GM18868 (cell line): ENCODE data around the gene BMP8A.
"Not testable (repeated sequence)": the region's sequence is repeated elsewhere in the genome, so short reads cannot be mapped to it uniquely, and the experiment has no call there.

ENCODE experiments used
- ATAC-seq: cut with Tn5 transposase; IDR thresholded peaks from one replicate; pipeline ENCODE4 v1.9.1; 2021; ENCODE audit warnings: mild to moderate bottlenecking, moderate library complexity; ENCODE audit not compliant: unreplicated experiment

The BMP8A gene

DNA sequence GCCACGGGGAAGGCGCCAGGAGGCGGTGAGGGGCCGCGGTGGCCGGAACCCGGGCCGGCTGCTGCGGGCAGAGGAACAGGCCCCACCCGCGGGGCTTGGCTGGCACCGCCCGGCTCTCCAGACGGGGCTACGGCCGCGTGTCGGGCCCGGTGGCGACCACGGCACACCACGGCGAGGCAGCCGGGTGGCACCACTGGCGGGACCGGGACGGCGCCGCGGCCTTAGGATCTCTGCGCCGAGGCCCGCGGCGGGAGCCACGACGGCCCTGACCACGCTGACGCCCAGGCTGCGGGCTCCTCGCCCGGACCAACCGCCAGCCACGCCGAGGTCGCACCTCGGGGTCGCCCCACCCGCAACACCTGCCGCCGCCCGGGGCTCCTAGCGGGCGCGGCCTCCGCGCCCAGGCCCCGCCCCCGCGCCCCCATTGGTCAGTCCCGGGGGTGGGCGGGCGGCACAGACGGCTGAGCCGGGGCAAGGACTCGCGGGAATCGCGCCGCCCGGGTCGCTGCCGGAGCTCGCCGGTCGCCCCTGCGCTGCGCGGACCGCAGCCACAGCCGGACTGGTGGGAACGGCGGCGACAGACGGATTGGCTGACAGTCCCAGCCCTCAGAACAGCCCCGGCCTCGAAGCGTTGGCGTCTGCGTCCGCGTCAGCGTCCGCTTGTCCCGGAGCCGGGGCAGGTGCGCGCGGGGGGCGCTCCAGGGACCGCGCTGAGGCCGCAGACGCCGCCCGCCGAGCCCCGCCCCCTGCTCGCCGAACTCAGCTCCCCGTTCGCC is at the start of gene BMP8A:
BMP8A (plus strand) TSS at position 491 of the 776 bp plus-strand sequence. CDS start 356 bp downstream, outside the sequence.
- ATAC-seq, result peak; percentile 74

GRCh38 chr1:39441797-39442196 is 49.6 kb upstream of the BMP8A start:
- ATAC-seq, result no peak

- no peak for ATAC-seq
Measured at GRCh38 chr1:39445573-39445972, 45.9 kb upstream of the BMP8A start.

GRCh38 chr1:39446986-39447567 is 44.4 kb upstream of the BMP8A start:
- no peak for ATAC-seq

- ATAC-seq, result not testable (repeated sequence)
Measured at GRCh38 chr1:39450041-39450440, 41.4 kb upstream of the BMP8A start.

- no peak for ATAC-seq
Measured at GRCh38 chr1:39450956-39451606, 40.4 kb upstream of the BMP8A start.

DNA sequence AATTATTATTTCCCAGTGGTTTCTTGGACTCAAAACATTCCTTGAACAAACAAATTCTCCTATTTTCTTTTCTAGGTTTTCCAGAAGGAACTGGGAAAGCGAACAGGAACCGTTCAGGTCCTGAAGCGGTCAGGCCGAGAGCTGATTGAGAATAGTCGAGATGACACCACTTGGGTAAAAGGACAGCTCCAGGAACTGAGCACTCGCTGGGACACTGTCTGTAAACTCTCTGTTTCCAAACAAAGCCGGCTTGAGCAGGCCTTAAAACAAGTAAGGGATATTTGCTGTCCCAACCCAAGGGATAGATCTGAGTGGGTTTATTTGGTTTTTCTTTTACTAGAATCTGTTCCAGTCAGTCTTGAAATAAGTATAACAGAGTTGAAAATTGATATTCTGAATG is 39.4 kb upstream of the BMP8A start:
- no peak for ATAC-seq

DNA sequence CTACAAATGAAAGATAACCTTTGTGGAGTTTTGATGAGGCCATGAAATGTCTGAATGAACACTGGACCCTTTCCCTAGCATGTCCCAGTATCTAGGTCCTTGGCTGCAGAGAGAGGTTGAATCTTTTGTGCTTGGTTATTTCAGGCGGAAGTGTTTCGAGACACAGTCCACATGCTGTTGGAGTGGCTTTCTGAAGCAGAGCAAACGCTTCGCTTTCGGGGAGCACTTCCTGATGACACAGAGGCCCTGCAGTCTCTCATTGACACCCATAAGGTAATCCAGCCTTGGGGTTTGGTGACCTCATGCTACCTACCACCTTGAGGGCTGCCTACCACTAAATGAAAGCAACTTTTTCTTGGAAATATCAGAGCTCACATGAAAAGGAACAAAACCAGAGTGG is 38.9 kb upstream of the BMP8A start:
- ATAC-seq, result no peak

- no peak for ATAC-seq
Measured at GRCh38 chr1:39453603-39454002, 37.8 kb upstream of the BMP8A start.

GRCh38 chr1:39458991-39459390 is 32.4 kb upstream of the BMP8A start:
- ATAC-seq, result no peak

GRCh38 chr1:39462074-39462473 is 29.4 kb upstream of the BMP8A start:
- ATAC-seq, result no peak

- ATAC-seq, result no peak
Measured at GRCh38 chr1:39466413-39467107, 24.9 kb upstream of the BMP8A start.

DNA sequence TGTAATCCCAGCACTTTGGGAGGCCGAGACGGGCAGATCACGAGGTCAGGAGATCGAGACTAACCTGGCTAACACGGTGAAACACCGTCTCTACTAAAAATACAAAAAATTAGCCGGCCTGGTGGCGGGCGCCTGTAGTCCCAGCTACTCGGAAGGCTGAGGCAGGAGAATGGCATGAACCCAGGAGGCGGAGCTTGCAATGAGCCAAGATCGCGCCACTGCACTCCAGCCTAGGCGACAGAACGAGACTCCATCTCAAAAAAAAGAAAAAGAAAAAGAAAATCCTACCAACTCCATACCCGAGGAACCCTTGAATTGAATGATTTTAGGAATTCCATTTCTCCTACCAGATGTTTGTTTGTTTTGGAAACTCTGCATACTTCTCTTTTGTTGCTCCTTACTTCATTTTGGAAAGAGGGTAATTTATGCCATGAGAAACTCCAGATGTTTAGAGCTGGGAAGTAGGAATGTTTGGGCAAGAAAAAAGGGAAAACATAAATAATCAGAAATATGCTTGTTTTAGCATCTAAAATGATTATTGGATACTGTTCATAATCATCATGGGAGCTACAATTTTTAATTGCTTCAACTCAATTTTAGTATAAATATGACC is 24.2 kb upstream of the BMP8A start:
- not testable (repeated sequence) for ATAC-seq

GRCh38 chr1:39469150-39469549 is 22.3 kb upstream of the BMP8A start:
- no peak for ATAC-seq

DNA sequence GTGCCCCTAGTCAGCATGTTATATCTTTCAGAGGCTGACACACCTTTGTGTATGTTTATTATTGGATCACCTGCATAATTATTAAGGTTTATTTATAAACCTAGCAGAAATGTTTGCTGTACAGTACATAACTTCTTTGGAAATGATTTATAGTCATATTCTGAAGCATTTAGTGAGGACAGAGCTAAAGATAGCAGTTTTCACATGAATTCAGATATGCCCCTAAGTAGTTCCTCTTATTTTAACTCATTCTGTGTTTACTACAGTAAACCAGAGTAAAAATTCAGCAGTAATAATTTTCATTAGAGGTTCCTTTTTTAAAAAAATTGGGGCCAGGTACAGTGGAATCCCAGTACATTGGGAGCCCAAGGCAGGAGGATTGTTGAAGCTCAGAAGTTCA is 21.4 kb upstream of the BMP8A start:
- no peak for ATAC-seq

DNA sequence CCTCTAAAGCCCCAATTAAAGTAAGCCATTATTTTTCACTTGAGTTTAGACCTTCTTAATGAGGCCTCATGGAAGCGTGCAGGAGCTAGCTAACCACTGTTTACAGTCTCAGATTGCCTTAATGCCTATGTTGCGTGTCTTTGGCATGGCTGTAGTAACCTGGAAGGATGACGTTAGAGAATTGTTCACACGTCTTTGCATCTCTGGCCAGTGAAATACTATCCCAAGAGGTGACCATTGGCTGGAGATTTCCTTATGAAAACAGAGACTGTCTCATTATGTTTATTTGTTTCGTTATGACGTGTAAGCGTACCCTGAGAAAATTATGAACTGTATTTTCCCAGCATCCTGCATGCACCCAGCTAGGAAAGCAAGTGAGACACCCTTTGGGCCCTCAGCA is 18.6 kb upstream of the BMP8A start:
- ATAC-seq, result no peak

- ATAC-seq, result no peak
Measured at GRCh38 chr1:39473324-39473723, 18.1 kb upstream of the BMP8A start.

- ATAC-seq, result no peak
Measured at GRCh38 chr1:39474810-39475209, 16.6 kb upstream of the BMP8A start.

DNA sequence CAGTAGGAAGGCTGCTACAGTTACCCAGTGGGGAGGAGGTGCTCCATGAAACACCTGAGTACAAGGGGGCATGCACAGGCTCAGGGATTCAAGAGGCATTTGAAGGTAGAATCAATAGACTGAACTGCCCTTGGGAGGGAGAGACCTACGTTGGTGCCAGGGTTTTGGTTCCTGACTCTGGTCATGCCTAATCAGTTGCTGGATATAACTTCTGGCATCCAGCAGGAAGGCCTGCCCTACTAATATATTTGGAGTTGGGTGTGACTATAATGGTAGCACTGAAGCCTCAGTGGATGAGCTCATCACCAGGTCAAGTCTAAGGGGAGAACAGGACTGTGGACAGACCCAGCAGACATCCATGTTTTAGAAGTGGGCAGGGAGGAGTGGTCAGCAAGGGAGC is 15.9 kb upstream of the BMP8A start:
- ATAC-seq, result not testable (repeated sequence)

DNA sequence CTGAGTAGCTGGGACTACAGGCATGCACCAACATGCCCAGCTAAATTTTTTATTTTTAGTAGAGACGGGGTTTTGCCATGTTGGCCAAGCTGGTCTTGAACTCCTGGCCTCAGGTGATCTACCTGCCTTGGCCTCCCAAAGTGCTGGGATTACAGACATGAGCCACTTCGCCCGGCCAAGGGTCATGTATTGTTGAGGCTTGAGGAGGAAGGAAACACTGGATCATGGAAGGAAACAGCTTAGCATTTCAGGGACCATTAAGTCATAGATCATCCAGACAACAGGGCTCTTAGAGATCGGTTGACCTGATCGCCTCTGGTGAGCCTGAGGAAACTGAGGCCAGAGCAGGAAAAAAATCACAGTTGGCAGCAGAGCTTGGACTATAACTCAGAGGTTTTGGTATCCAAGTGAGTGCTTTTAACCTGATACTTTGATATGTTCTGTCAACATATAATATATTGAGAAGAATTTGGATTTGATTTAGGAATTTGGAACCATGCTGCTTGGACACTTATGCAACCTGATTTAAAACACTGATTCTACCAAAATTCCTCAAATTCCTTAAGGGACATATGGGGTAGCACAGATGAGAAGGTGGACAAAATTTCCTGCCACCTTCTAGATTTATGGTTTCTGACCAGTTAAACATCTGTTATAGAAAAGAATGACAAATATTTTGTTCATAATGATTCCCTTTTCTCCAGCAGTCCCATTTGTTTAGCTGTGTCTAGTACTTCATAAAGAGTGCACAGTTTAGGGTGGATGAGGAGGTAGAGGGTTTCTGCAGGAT is 13.1 kb upstream of the BMP8A start:
- no peak for ATAC-seq
